COLO829 (cell line): ENCODE measurements around the gene CRYBB2.
"Not testable (repeated sequence)": the region's sequence is repeated elsewhere in the genome, so short reads cannot be mapped to it uniquely, and the experiment has no call there.

Experiments
- DNase-seq: peaks from one replicate; pipeline ENCODE4 v3.0.0; 2012; ENCODE audit warnings: low spot score

CRYBB2 gene

GRCh38 chr22:25219211-25219689 is at the start of gene CRYBB2:
Gene CRYBB2, plus strand, starts transcription at chr22:25219639. Its CDS starts 1,791 bp downstream, at chr22:25221430.
- no peak for DNase-seq

GRCh38 chr22:25170426-25170980 is 48.9 kb upstream of the CRYBB2 start:
- DNase-seq: no peak

- DNase-seq: no peak
Observed at GRCh38 chr22:25172153-25172552, 47.3 kb upstream of the CRYBB2 start.

- DNase-seq: no peak
Observed at GRCh38 chr22:25174156-25174887, 45.1 kb upstream of the CRYBB2 start.

GRCh38 chr22:25174888-25175411 is 44.5 kb upstream of the CRYBB2 start:
- no peak for DNase-seq

GRCh38 chr22:25176175-25176574 is 43.3 kb upstream of the CRYBB2 start:
- DNase-seq: no peak

- DNase-seq: no peak
Observed at GRCh38 chr22:25176799-25177198, 42.6 kb upstream of the CRYBB2 start.

- no peak for DNase-seq
Observed at GRCh38 chr22:25177226-25177625, 42.2 kb upstream of the CRYBB2 start.

GRCh38 chr22:25177895-25178294 is 41.5 kb upstream of the CRYBB2 start:
- no peak for DNase-seq

GRCh38 chr22:25178348-25178747 is 41.1 kb upstream of the CRYBB2 start:
- DNase-seq: not testable (repeated sequence)

- DNase-seq: not testable (repeated sequence)
Observed at GRCh38 chr22:25178869-25179631, 40.4 kb upstream of the CRYBB2 start.

GRCh38 chr22:25182131-25183110 is 37.0 kb upstream of the CRYBB2 start:
- no peak for DNase-seq

- no peak for DNase-seq
Observed at GRCh38 chr22:25183949-25184619, 35.4 kb upstream of the CRYBB2 start.

GRCh38 chr22:25186140-25186539 is 33.3 kb upstream of the CRYBB2 start:
- no peak for DNase-seq

GRCh38 chr22:25187469-25187868 is 32.0 kb upstream of the CRYBB2 start:
- DNase-seq: no peak

- no peak for DNase-seq
Observed at GRCh38 chr22:25192406-25192805, 27.0 kb upstream of the CRYBB2 start.

GRCh38 chr22:25193130-25193529 is 26.3 kb upstream of the CRYBB2 start:
- DNase-seq: no peak

- no peak for DNase-seq
Observed at GRCh38 chr22:25193548-25193947, 25.9 kb upstream of the CRYBB2 start.

GRCh38 chr22:25196326-25196725 is 23.1 kb upstream of the CRYBB2 start:
- DNase-seq: no peak

- DNase-seq: no peak
Observed at GRCh38 chr22:25197340-25197739, 22.1 kb upstream of the CRYBB2 start.
